Activated naive CD4-positive, alpha-beta T cell treated with anti-CD3 and anti-CD28 coated beads, Interleukin-2, amount 50 U/mL, for 16 hours (primary cell): ENCODE data around the gene CDH8.

Experiments
- DNase-seq: peaks from one replicate; pipeline ENCODE4 v3.0.0-alpha.2; 2020

CDH8 gene, protein sequence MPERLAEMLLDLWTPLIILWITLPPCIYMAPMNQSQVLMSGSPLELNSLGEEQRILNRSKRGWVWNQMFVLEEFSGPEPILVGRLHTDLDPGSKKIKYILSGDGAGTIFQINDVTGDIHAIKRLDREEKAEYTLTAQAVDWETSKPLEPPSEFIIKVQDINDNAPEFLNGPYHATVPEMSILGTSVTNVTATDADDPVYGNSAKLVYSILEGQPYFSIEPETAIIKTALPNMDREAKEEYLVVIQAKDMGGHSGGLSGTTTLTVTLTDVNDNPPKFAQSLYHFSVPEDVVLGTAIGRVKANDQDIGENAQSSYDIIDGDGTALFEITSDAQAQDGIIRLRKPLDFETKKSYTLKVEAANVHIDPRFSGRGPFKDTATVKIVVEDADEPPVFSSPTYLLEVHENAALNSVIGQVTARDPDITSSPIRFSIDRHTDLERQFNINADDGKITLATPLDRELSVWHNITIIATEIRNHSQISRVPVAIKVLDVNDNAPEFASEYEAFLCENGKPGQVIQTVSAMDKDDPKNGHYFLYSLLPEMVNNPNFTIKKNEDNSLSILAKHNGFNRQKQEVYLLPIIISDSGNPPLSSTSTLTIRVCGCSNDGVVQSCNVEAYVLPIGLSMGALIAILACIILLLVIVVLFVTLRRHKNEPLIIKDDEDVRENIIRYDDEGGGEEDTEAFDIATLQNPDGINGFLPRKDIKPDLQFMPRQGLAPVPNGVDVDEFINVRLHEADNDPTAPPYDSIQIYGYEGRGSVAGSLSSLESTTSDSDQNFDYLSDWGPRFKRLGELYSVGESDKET

DNA sequence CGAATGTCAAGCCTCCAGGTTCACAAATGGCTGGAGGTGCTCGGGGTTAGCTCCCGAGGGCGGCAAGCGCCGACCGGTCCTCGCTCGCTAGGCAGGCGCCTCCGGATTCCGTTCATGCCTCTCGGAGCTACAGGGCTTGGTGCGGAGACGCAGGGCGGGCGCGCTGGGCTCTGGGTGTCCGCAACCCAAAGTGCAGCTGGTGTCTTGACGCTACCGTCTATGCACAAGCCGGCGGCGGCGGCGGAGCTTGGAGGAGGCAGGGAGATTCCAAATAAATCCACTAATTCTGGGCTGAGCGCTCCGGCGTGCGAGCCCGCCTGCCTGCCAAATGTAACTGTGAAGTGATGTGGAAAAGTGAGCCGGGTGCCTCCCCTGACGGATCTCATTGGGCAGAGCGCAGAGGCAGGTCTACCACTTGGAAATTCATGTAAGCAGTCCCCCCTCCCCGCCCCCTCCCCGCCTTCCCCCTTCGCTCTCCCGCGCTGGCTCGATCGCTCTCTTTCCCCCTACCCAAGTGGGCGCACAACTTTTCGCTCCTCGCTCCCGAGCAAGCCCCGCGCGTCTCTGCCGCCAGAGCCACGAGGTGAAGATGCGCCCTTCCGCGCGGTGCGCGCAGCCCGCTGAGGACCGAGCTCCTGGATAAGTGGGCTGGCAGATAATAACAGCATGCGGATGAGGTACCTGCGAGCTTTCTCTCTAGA lies at the start of gene CDH8:
TSS of gene CDH8 (minus strand) at position 338 of the 701 bp plus-strand sequence. CDS start 15,035 bp downstream, outside the sequence.
- no peak for DNase-seq

DNA sequence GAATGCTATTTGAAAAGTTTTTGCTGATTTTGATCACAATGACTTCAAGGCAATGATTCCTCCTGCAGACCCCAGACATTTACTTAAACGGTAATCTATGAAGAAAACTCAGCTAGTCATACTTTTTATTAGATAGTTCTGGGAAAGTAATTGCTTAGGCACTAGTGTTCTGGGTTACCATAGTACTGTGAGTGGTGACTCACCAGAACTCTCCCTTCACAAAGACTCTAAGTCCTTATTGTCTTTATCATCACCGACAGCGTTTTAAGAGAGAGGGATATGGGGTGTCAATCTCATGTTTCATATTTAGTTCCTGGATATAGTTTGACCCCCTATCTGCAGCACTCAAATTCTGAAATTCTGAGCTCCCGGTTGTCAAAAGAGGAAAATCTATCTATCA lies 43.0 kb upstream of the CDH8 start:
- DNase-seq = no peak

DNA sequence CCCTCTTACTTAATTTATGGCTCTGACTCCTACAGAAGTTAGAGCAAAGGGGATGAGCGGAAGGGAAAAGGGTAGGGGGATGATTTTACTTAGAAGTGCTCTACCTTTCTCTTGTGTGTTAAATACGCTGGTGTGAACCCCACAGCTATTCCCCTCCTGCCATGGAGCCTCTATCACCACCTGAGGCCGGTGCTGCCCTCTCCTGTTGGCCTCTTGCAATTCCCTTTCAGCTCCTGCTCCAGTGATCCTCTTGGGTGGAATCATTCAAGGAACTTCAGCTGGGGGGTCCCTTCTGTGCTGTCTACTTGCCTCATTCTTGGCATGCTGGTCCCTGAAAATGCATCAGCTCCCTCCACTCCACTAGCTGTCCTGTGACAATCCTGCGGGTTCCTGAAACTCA lies 41.8 kb upstream of the CDH8 start:
- no peak for DNase-seq

DNA sequence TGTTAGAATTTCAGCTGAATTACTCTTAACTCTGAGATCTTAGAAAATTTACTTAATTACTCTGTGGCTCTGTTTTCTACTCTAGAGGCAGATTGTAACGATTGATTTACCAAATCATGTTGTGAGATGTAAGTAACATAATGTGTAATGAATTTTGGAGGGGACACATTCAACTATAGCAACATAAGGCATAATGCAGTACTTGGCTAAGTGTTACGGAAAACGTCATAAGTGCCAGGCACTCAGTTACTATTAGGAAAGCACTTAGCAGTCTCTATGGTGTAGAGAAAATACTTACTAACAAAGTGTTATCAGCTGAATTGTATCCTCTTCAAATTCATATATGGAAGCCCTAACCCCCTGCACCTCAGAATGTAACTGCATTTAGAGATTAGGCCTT lies 40.6 kb upstream of the CDH8 start:
- DNase-seq = no peak

DNA sequence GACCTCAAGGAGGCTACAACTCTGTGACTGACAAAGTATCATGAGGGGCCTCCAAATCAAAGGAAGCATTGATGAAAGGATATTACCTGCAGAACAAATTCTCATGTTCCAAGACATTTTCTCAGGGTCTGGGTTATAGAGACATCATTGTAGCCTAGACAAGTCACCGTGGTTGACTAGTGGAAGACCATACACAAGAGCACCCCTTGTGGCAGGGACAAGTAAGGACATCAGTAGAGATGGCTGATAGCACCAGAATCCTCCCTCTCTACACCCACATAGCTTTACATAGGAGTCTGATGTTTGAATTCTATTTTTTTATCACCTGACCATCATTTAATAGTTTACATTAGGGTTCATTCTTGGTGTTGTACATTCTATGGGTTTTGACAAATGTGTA lies 32.5 kb upstream of the CDH8 start:
- no peak for DNase-seq

DNA sequence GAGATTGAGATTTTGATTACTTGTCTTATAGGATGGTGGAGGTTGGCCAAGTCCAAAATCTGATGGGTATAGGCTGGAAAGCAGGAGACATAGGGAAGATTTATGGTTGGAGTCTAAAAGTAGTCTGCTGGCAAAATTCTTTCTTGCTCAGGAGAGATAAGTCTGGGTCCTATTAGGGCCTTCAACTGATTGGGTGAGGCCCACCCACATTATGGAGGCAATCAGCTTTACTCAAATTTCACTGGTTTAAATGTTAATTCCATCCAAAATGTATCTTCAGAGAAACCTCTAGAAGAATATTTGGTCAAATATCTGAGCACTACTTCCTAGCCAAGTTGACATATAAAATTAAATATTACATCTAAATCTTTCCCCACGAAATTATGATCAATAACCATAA lies 31.7 kb upstream of the CDH8 start:
- no peak for DNase-seq

DNA sequence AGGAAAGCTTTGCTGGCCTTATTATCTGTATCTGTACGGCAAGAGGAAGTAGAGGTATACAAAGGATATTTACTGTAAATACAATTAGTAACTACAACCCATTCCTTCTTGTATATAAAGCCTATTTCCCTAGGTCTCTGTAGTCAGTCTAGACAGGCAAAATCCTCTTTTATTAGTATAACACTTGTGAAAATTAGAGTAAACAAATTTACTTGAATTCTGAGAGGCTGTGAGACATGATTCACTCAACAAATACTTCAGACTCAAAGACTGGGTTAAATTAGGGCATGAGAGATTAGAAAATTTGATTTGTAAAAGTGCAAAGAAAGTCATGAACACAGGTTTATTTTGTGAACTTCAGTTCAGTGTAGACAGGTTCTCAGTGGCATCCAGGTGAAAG lies 30.9 kb upstream of the CDH8 start:
- no peak for DNase-seq

DNA sequence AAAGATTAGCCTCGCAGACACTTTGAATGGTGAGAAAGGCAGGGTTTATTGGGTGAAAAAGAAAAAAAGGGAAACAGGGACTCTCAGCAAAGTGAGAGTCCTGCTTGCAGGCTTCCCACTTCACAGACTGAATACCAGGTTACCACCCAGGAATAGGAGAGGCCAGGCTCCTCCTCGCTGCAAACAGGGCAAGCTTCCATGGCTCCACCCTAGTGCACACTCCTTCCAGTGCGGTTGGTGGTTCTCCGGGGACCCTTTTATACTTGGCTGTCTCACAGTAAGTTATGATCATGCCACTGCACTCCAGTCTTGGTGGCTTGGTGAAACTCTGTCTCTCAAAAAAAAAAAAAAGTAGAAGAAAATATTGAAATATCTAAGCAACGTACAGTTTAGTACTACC lies 30.5 kb upstream of the CDH8 start:
- no peak for DNase-seq

DNA sequence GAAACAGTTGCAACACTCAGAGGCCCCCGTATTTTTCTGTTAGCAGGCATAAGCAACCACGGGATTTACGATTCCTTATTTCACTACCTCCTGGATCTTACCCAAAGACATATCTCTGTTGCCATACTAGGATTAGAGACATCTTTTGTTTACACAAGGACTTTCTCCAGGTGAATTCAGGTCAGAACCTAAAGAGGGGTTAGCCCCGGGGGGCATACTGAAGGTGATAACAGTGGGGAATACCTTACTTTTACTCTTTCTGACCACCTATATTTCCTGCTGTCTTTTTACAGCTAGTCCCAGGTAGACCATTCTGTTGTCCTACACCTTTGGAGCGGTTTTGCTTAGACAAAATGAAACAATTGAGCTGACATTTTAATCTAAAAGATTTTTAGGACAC lies 27.9 kb upstream of the CDH8 start:
- DNase-seq = no peak

DNA sequence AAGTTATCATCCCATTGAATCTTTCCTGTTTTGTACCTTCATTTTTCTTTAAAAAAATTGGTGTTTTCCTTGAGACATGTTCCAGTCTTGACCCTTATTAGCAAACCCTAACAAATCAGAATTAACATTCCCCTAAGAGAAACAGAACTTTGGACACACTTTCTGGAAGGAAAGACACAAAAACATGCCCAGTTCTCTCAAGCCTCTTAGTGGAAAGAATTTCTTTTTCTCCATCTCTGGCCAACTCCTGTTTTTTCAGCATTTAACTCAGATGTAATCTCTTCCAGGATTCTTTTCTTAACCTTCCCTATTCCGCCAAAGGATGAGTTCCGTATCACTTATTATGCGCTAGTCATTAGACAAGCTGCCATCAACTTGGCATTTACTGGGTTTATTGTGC lies 23.9 kb upstream of the CDH8 start:
- no peak for DNase-seq

DNA sequence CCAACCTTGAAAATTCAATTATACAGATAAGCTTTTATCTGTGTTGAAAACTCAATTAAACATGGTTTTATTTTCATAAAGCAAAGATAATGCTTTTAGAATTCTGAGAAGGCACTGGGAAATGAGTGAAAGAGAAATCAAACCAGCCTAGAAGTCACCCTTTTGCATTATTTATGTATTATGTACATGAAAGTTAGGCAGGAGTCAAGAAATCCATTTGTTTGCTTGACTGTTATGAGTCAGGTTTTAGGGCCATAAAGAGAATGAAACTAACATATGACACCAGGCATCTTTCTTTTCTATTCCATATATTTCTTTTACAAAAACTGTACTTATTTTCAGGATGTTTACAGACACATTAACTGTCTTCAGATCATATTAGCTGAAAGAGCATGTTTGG lies 23.3 kb upstream of the CDH8 start:
- DNase-seq = no peak

DNA sequence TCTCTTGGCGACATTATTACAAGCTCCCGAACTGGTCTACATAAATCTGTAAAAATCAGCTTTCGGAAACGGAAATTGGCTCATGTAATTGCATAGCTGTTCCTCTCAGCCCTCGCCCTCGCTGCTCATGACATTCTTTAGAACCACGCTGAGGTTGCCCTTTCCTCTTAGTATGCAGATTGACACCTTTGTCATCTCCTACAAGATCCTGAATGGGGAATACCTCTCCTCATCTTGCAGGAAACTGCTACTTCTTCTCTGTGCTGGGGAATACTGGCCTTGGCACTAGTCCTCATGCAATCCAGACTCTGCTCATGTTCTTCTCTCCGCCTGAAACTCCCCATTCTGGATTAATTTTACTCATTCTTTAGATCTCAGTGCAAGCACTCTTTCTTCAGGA lies 22.2 kb upstream of the CDH8 start:
- no peak for DNase-seq

DNA sequence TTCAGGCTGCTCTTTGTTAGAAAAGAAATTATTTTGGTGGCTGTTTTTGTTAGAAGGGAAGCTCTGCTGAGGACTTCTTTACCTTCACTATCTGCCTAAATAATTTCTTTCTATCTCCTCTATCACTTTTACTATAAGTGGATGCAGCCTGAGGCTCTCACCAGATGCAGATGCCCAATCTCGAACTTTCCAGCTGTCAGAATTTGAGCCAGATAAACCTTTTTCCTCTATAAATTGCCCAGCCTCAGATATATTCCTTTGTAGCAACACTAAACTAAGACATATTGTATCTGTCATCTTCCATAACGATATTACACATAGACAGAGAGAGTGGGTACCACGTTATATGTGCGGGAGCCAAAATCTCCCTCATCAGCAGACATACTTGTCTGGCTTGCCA lies 15.7 kb upstream of the CDH8 start:
- DNase-seq = no peak

DNA sequence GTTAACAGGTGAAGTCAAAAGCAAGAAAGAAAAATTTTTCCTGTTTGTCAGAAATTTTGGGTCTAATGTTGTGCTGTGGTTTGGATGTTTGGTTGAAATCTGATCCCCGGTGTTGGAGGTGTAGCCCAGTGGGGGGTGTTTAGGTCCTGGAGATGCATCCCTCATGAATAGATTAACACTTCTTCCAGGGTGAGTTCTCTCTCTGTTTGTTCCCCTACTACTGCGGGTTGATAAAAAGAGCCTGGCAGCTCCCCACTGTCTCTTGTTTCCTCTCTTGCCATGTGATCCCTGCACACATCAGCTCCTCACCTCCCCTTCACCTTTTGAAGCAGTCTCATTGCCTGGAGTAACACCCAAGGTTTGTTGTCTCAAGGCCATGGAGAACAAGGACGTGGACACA lies 14.6 kb upstream of the CDH8 start:
- DNase-seq = no peak

DNA sequence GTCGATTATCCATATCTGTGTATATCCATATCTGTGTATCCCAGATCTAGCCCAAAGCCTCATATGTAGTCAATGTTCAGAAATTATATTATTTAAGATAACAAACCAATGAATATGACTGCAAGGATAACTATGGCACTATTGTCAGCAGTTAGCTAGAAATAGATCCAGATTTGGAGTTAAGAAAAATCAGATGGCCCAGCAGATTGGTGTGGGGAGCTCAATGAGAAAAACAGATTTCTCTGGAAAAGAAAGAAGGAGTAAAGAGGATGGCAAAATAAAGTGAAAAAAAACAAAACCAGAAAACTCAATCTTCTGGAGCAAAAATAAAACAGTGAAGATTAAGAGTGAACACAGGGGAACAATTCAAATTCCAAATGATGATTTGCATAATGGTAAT lies 10.6 kb upstream of the CDH8 start:
- DNase-seq = no peak

DNA sequence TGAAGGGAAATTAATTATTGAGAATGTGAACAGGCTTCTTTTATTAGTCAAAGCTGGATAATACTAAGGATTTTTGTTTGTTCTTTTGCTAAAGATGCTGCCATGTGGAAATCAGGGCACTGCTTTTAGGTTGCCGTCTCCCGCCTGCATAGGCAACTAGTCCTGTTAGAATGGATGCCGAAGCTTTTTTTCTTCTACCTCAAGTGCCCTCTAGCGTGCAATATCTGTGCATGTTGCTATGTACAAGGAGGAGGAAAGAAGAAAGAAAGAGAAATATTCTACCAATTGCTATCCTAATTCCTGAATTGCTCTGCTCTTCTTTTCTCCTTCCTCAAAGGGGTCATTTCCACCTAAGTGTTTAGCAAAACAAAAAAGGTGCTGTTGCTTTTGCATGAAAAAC lies 5.2 kb upstream of the CDH8 start:
- no peak for DNase-seq

DNA sequence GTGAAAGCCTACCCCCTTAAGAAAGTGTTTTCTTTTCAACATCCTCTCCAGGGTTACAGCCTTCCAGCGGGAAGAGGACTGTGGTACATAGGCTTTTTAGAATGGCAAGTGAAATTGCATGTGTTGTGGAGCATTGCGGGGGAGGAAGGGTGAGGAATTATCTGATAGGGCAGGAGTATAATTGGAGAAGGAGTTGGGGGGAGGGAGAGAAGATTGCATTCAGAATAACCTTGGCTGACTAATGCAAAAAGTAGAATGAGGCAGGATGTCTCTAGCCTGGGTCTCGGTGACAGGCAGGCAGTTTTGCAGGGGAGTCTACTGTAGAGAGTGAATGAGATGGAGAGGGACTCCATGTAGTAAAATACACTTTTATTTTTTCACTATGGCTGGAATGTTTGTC lies 2.4 kb upstream of the CDH8 start:
- DNase-seq = no peak

DNA sequence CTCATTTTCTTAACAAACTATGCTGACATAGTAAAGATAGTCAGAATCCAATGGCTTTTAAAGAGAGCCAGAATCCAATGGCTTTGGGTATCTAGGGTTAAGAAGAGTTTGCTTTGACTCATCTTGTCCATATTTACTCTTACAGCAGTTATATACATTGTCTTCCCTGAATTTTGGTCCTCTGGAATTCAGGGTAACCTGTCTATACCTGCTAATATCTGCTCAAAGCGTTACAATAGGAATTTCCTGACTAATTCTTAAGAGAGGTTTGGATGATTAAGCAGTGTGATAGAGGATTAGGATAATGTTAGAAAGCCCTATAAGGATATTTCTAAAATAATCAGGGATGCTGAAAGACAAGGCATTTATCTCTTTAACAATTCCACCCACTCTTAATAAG lies 2.0 kb upstream of the CDH8 start:
- DNase-seq = no peak

DNA sequence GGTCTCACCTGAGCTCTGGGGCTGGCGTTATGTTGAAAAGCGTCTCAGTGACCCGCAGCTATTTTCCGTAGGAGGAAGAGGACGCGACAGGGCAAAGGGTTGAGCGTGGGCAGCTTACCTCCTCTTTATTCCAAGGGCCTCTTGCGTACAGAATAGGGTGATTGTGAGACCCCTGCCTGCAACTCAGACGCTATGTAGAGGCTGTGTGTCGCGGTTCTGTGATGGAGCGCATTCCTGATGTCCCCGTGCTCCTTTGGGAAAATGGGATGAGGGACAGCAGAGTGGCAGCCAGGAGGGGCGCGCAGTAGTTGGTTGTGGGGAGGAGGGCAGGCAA lies 531 bp upstream of the CDH8 start:
- DNase-seq = no peak

DNA sequence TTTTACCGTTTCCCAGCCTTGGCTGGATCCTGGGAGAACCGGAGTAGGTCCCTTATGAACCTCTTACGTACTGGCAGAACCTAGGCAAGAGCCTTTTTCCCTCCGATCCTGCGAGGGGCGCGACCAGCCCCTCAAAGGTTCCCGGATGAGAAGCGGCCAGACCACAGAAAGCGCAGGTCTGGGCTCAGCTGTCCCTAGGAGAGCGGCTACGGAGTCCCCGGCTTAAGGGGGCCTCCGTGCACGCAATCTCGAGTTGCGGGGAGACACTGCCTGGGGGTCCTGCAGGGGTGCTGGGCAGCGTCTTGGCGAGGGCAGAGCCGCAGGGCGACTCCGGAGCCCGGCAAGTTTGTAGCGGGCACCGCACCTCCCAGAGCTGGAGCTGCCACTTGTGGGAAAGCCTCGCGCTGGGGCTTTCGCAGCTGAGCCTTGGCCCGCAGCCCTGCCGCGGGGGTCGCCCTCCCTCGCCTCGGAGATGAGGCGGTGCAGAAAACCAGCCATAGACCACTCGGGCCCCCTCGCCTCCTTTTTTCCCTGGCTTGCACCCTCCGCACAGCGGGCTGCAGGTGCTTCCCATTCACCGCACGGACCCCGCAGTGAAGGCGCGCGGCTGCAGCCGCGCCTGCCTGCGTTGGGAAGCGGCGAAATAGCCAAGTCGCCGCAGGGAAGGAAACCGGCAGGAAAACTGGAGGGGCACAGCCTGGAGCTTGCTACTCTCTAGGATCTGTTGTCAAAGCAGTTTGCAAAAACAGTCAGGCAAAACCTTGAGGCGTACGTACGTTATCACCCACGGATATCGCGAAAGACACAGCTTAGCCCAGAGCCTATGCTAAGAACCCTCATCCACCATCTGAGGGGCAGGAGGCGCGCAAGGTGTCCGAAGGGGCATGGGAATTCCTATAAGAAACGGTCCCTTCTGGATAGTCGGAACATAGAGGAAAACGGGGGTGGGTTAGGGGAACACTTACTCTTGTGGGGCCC lies 834 bp downstream of the CDH8 start:
- DNase-seq = no peak

DNA sequence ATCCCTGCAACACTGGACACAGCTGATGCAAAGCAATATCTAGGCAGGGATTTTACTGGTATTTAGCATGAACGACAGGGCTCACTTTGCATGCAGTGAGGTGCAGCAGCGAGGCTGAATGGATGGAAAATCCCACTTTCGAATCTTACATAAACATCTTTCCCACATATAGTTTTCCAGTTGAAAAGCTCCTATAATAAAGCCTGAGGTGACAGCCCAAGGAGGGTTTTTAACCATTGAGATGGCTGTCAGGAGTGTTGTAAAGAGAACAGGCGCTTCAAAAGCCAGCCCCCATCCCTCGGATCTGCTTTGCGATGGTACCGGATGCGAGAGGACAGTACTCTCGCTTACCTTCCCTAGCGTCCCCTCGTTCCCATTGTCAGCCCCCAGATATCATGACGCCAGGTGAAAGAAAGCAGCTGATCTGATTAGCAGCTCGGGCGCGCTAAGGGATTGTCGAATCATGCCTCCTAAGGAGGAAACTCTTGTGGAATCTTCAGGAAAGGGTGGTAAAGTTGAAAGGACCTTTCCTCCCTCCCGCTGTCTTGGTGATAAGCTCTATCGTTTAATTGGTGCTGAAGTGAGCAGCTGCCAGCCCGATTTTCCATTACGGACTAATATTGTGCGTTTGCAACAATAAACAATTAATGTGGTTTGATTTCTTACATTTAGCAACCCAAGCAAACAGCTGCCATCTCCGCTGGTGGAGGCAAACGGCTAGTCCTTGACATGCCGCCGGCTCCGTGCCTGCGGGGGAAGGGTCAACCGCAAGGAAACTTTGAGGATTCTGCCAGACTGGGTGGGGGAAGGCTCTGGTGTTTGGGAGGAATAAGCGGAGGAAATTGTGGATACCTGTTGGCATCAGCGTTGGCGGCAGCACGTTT lies 1.8 kb downstream of the CDH8 start:
- DNase-seq = no peak

DNA sequence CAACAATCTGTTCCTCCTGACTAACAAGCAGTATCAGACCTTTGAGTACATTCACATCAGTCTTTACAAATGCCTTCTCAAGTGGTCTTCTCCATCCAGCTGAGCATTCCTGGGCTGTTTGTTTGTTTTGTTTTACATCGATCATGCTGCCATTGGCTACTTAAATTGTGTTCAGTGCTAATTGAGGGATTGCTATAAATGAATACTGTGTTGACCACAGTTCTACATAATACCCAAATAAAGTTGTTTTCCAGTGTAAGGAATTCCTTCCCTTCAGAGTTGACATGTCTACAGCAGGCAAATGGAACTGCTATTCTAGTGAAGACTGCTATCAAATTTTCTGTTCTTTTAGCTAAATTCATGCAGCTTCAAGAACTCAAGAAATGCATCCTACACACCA lies 3.2 kb downstream of the CDH8 start:
- no peak for DNase-seq
